ENCODE results near the gene TANGO6.
A peak's percentile ranks its signal among the peaks of the same experiment; 100 is the strongest.

The TANGO6 gene

DNA sequence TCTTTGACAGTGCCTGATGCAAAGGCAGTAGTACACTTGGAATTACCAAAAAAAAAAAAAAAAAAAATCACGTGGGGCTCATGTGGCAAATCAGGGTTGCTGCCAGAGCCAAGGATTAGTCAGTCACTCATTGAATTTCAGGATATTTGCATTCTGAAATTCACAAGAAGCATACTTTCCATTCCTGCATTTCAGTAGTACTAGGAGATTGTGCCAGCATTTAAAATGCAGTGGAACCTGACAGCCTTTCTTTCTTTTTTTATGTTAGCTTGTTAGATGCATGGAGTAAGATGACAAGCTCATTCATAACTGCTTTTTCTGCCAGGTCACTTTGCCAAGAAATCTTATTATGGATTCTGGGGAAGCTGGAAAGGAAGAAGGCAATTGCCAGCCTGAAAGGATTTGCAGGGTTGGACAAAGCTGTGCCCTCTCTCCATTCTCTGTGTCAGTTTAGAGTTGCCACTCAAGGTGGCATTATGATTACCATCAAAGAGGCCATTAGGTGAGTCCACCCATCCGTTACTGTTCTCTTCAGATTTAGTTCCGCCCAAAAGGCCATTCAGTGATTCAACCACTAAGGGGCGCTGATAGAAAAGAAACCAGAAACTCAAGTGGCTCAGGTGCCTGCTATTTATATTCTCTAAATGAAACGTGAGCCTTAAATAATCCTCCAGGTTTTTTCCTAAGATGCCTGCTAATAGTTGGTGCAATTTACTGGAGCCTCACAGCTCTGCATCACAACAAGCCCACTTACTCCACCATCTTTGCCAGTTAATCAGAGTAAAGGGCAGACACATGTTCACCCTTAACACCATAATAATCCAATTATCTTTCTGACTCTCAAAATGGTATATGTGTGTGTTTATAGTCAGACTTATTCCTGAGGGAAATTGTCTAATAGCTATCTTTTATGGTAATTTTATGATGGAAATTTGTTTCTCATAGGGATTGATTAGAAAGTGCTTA is 59.0 kb downstream of the TANGO6 start:
- in situ Hi-C loops (cut with MboI; ENCODE audit: low sequenced_read_pairs, unreplicated experiment): no loop called here
- peak; percentile 37 for DNase-seq (ENCODE audit: low spot score)
- TF ChIP-seq, protein P1, sequence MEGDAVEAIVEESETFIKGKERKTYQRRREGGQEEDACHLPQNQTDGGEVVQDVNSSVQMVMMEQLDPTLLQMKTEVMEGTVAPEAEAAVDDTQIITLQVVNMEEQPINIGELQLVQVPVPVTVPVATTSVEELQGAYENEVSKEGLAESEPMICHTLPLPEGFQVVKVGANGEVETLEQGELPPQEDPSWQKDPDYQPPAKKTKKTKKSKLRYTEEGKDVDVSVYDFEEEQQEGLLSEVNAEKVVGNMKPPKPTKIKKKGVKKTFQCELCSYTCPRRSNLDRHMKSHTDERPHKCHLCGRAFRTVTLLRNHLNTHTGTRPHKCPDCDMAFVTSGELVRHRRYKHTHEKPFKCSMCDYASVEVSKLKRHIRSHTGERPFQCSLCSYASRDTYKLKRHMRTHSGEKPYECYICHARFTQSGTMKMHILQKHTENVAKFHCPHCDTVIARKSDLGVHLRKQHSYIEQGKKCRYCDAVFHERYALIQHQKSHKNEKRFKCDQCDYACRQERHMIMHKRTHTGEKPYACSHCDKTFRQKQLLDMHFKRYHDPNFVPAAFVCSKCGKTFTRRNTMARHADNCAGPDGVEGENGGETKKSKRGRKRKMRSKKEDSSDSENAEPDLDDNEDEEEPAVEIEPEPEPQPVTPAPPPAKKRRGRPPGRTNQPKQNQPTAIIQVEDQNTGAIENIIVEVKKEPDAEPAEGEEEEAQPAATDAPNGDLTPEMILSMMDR (IDR thresholded peaks at IDR 0.05; ENCODE audit: borderline replicate concordance, control extremely low read depth, extremely low read depth, insufficient read depth, missing control alignments): peak; percentile 33

DNA sequence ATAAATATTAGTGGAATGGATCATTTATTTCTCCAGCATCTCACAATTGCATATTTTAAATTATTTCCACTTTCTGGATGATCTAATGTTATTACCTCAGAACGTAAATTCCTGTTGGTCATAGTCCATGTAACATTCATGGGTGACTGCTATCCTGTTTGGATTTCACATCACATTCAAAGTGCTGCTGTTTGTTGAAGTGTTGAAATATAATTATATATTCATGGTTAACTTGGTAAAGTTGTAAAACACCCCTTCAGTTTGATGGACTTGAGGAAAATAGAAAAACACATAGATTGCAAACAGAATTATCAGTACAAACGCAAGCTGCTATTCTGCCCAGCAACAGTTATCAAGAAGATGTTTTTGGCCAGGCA is 59.6 kb downstream of the TANGO6 start:
- DNase-seq (ENCODE audit: low spot score): no peak
- in situ Hi-C loops (cut with MboI; ENCODE audit: low sequenced_read_pairs, unreplicated experiment): no loop called here
- TF ChIP-seq, protein P1 (IDR thresholded peaks at IDR 0.05; ENCODE audit: borderline replicate concordance, control extremely low read depth, extremely low read depth, insufficient read depth, missing control alignments): no peak

DNA sequence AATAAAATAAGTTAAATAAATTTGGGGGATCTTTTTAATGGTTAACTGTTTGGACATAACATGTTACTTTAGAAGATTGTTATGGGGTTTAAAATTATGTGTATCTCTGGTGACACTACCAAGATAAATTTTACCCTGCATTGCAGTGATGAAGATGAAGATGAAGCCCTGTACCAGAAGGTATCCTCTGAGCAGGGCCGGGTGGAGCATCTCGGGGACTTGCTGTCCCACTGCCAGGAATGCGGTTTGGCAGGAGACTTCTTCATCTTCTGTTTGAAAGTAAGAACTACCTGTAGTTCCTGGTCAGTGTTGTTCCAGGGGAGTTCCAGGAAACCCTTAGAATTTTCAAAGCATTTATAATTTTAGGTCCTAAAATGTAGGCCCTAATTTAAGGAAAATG is 64.0 kb downstream of the TANGO6 start:
- TF ChIP-seq, protein P1 (IDR thresholded peaks at IDR 0.05; ENCODE audit: borderline replicate concordance, control extremely low read depth, extremely low read depth, insufficient read depth, missing control alignments): no peak
- in situ Hi-C loops (cut with MboI; ENCODE audit: low sequenced_read_pairs, unreplicated experiment): no loop called here
- no peak for DNase-seq (ENCODE audit: low spot score)

DNA sequence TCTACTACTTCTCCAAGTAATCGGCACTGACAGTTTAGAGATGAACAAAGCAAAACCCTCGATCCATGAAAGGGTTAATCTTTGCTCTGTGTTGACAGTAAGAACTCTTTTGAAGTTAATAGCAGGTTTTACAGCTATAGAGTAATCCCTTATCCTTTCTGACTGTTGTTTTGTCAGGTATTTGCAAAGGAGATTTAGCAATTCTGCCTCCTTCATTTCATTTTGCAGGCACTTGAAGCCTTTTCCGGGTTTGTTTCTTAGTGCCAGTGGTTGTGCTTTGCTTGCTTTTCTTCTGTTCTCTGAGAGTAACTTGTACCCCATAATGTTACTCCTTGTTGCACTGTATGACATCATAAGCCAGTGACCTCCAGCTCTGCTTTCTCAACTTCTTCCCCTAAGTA is 64.5 kb downstream of the TANGO6 start:
- TF ChIP-seq, protein P1 (IDR thresholded peaks at IDR 0.05; ENCODE audit: borderline replicate concordance, control extremely low read depth, extremely low read depth, insufficient read depth, missing control alignments): no peak
- in situ Hi-C loops (cut with MboI; ENCODE audit: low sequenced_read_pairs, unreplicated experiment): no loop called here
- DNase-seq (ENCODE audit: low spot score): no peak

DNA sequence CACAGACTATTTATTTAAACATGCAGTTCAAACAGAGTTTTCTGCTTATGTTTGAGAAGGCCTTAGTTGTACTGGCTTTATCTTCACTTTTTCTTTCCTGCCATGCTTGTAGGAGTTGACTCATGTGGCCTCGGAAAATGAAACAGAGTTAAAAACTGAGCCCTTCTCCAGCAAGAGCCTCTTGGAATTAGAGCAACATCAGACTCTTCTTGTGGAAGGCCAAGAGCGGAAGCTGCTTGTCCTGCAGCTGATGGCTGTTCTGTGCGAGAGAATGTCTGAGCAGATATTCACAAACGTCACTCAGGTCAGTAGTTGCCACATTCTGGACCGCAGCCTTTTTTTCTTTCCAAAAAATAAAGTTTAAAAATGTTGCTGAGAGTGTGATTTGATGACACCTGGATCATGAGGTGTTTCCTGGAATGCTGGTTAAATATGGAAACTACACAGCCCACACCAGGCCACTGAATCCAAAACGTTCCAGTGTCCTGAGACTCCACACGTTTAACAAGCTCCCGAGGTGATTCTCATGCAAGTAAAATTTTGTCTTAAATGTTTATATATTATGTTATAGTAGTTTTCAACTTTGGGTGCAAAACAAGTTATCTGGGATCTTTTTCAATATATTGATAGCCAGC is 65.9 kb downstream of the TANGO6 start:
- in situ Hi-C loops (cut with MboI; ENCODE audit: low sequenced_read_pairs, unreplicated experiment): no loop called here
- TF ChIP-seq, protein P1 (IDR thresholded peaks at IDR 0.05; ENCODE audit: borderline replicate concordance, control extremely low read depth, extremely low read depth, insufficient read depth, missing control alignments): no peak
- no peak for DNase-seq (ENCODE audit: low spot score)

DNA sequence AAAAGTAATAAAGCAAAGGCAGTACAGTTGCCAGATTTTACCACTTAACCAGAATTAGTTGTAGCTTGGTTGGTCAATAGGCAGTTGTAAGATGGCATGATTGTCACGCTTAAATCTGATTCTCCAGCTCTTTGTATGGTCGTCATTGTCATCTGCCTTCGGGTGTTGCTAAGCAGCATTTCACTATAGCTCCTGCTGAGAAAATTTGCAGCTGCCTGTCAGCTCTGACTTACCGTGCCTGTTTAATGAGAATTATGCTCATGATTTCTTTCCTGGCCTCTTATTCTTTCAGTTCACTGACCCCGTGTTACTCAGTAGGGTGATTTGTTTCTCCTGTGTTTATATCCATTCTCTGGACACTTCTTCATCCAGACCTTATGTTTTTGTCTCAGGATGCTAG is 66.7 kb downstream of the TANGO6 start:
- DNase-seq (ENCODE audit: low spot score): no peak
- in situ Hi-C loops (cut with MboI; ENCODE audit: low sequenced_read_pairs, unreplicated experiment): no loop called here
- TF ChIP-seq, protein P1 (IDR thresholded peaks at IDR 0.05; ENCODE audit: borderline replicate concordance, control extremely low read depth, extremely low read depth, insufficient read depth, missing control alignments): no peak

Data from GM13976 (cell line).